Peyer's patch (tissue), 4 donors: ENCODE data around the gene DHRS7C.

ENCODE experiments used
- POLR2A ChIP-seq, 2 donors: fragments of 450-650 bp; IDR thresholded peaks; one replicate each; pipeline ENCODE4 v1.5.1; 2017; ENCODE audit warnings: antibody characterized with exemption in 2 of 2, mild to moderate bottlenecking in 2 of 2, moderate library complexity in 2 of 2
- TF ChIP-seq, protein P1 (sequence below), 6 experiments: fragments of 450-650 bp in 4 of 6; fragments of 200-600 bp in 2 of 6; sonication (generic) in 1 of 6; IDR thresholded peaks; one replicate each; pipeline ENCODE4 v1.5.1; 2017 to 2019; ENCODE audit warnings: antibody characterized with exemption in 6 of 6, mild to moderate bottlenecking in 3 of 6, moderate library complexity in 1 of 6

DNA sequence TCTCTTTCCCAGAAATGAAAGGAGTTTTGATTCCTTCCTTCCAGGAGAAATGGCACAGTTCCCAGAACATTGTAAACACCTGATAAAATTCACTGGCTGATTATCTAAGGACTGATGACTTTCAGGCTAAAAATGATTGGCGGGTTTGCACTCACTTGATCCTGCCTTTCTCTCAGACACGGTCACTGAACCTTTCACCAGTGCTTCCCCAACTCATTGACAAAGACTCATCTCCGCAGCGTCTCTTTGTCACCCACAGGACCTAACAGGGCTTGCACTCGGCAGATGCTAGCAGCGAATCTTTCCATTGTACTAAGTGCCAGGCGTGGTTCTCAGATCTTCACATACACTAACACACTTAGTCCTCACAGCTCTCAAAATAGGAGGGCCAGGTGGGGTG, 7.3 kb upstream of the DHRS7C start:
- TF ChIP-seq, protein P1, sequence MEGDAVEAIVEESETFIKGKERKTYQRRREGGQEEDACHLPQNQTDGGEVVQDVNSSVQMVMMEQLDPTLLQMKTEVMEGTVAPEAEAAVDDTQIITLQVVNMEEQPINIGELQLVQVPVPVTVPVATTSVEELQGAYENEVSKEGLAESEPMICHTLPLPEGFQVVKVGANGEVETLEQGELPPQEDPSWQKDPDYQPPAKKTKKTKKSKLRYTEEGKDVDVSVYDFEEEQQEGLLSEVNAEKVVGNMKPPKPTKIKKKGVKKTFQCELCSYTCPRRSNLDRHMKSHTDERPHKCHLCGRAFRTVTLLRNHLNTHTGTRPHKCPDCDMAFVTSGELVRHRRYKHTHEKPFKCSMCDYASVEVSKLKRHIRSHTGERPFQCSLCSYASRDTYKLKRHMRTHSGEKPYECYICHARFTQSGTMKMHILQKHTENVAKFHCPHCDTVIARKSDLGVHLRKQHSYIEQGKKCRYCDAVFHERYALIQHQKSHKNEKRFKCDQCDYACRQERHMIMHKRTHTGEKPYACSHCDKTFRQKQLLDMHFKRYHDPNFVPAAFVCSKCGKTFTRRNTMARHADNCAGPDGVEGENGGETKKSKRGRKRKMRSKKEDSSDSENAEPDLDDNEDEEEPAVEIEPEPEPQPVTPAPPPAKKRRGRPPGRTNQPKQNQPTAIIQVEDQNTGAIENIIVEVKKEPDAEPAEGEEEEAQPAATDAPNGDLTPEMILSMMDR (IDR thresholded peaks at IDR 0.05), result no peak
- TF ChIP-seq POLR2A (IDR thresholded peaks at IDR 0.05), result no peak
